MM.1S (cell line): ENCODE data around the gene ARHGAP25.

Experiments used
- EZH2 ChIP-seq: fragments of 300-600 bp; sonication (generic); optimal IDR thresholded peaks from 2 replicates; pipeline ENCODE3; 2017; ENCODE audit warnings: low read depth, mild to moderate bottlenecking, antibody characterized with exemption, low read length, mixed read lengths
- EZH2phosphoT487 ChIP-seq: fragments of 300-600 bp; sonication (generic); IDR thresholded peaks from 2 replicates; pipeline ENCODE4 v1.6.1; 2018; ENCODE audit warnings: antibody characterized with exemption, low read length
- TF ChIP-seq, protein P1 (sequence below): fragments of 300-600 bp; sonication (generic); IDR thresholded peaks from 2 replicates; pipeline ENCODE4 v1.5.1; 2016; ENCODE audit warnings: antibody characterized with exemption, low read length, mixed read lengths

DNA sequence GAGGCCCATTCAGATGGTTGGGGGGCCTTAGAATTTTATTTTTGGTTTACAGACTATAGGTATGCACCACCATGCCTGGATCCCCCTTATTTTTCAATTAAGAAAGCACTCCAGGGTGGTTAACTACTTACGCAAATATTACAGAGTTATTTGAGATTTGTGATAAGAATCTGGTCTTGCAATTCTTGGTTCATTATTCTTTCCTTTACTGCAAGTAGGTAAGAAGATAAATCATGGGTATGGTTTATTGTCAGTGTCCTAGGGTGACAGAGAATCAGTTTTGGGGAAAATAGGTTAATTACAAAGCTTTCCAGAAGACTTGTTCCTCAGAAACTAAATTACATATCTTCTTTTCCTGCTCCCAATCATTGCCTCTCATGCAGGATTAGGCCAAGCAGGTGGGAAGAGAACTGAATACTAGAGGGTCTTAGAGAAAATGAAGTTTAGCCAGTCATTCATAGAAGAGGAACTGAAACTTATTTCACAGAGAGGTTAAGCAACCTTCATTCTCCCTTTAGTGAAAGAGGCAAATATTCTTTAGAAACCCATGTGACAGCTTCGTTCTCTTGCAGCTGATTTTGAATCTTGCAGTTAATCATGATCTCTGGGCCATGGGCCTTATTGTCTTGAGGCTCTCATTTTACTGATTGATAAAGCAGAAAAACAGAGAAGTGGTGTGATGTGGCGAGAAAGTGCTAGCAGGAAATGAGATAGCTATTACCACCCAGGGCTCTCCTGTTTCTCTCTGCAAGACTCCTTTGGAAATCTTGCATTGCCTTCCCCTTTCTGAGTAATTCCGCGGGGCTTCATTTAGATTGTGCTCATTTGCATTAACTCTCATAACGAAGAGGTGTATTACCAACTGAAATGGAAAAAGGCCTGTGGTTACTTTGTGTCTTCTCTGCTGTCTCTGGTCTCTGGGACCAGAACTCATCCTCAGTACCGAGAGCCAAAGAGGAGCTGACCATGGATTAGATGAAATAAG, 44.8 kb upstream of the ARHGAP25 start:
- TF ChIP-seq, protein P1, sequence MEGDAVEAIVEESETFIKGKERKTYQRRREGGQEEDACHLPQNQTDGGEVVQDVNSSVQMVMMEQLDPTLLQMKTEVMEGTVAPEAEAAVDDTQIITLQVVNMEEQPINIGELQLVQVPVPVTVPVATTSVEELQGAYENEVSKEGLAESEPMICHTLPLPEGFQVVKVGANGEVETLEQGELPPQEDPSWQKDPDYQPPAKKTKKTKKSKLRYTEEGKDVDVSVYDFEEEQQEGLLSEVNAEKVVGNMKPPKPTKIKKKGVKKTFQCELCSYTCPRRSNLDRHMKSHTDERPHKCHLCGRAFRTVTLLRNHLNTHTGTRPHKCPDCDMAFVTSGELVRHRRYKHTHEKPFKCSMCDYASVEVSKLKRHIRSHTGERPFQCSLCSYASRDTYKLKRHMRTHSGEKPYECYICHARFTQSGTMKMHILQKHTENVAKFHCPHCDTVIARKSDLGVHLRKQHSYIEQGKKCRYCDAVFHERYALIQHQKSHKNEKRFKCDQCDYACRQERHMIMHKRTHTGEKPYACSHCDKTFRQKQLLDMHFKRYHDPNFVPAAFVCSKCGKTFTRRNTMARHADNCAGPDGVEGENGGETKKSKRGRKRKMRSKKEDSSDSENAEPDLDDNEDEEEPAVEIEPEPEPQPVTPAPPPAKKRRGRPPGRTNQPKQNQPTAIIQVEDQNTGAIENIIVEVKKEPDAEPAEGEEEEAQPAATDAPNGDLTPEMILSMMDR = no peak
- TF ChIP-seq EZH2 (no peak), EZH2phosphoT487 (no peak)
